HG03066 (cell line): Measurements from ENCODE around the gene MTHFD1.

Source experiments
- ATAC-seq: cut with Tn5 transposase; IDR thresholded peaks from one replicate; pipeline ENCODE4 v1.9.1; 2021; ENCODE audit warnings: low read depth; ENCODE audit not compliant: unreplicated experiment

The MTHFD1 gene

GRCh38 chr14:64405295-64405694 lies 17.1 kb downstream of the MTHFD1 start:
- no peak for ATAC-seq

- ATAC-seq, result no peak
Measured at GRCh38 chr14:64407329-64407728, 19.2 kb downstream of the MTHFD1 start.

- no peak for ATAC-seq
Measured at GRCh38 chr14:64409126-64409920, 21.2 kb downstream of the MTHFD1 start.

GRCh38 chr14:64410084-64410774 lies 22.1 kb downstream of the MTHFD1 start:
- no peak for ATAC-seq

GRCh38 chr14:64411001-64411400 lies 22.8 kb downstream of the MTHFD1 start:
- no peak for ATAC-seq

GRCh38 chr14:64412237-64412636 lies 24.1 kb downstream of the MTHFD1 start:
- no peak for ATAC-seq

GRCh38 chr14:64416348-64416932 lies 28.3 kb downstream of the MTHFD1 start:
- ATAC-seq, result no peak

GRCh38 chr14:64417055-64417770 lies 29.1 kb downstream of the MTHFD1 start:
- ATAC-seq, result no peak

GRCh38 chr14:64417771-64418125 lies 29.6 kb downstream of the MTHFD1 start:
- ATAC-seq, result no peak

- ATAC-seq, result no peak
Measured at GRCh38 chr14:64419003-64419402, 30.9 kb downstream of the MTHFD1 start.

GRCh38 chr14:64421166-64421565 lies 33.0 kb downstream of the MTHFD1 start:
- no peak for ATAC-seq

- ATAC-seq, result no peak
Measured at GRCh38 chr14:64422005-64422404, 33.9 kb downstream of the MTHFD1 start.

- ATAC-seq, result no peak
Measured at GRCh38 chr14:64422756-64423155, 34.6 kb downstream of the MTHFD1 start.

GRCh38 chr14:64423987-64424386 lies 35.8 kb downstream of the MTHFD1 start:
- no peak for ATAC-seq

- ATAC-seq, result no peak
Measured at GRCh38 chr14:64434528-64434927, 46.4 kb downstream of the MTHFD1 start.

GRCh38 chr14:64438181-64438841 lies 50.2 kb downstream of the MTHFD1 start:
- ATAC-seq, result no peak

GRCh38 chr14:64439141-64439540 lies 51.0 kb downstream of the MTHFD1 start:
- ATAC-seq, result no peak

GRCh38 chr14:64440494-64440893 lies 52.3 kb downstream of the MTHFD1 start:
- ATAC-seq, result no peak

GRCh38 chr14:64442300-64442988 lies 54.3 kb downstream of the MTHFD1 start:
- ATAC-seq, result no peak

GRCh38 chr14:64444140-64444539 lies 56.0 kb downstream of the MTHFD1 start:
- ATAC-seq, result no peak
